IMR-90 (cell line): Measurements from ENCODE around the gene DCHS2. TPM values are rescaled to one million over a fixed set of nuclear protein-coding genes. Genes with fewer than 3 reads are reported as not detected.

ENCODE experiments used
- ATAC-seq: fragments of 200-7000 bp; cut with Tn5 transposase; 2 replicates; pipeline ENCODE4 v1.9.1; 2020; ENCODE audit warnings: low read depth, mild to moderate bottlenecking, moderate library complexity
- BruUV-seq: library from RNA; stranded (reverse); fragments of 400-500 nt; replicated peaks from 2 replicates; lab custom pipeline; 2021; lab: Mats Ljungman, UMichigan
- CTCF ChIA-PET: fragments of 300-600 bp; formaldehyde crosslinking; extraction: SDS; loops from one replicate; lab custom pipeline; 2021; ENCODE audit warnings: antibody characterized with exemption; lab: Yijun Ruan, JAX
- POLR2A ChIA-PET: fragments of 300-600 bp; sonication (Branson Sonifier 250); formaldehyde crosslinking; loops from one replicate; lab custom pipeline; 2022; ENCODE audit warnings: antibody characterized with exemption; ENCODE audit not compliant: unreplicated experiment; lab: Charles Lee
- DNase-seq: peaks from one replicate; pipeline ENCODE4 v3.0.0; 2013
- H2AFZ ChIP-seq: replicated peaks from 2 replicates; pipeline ENCODE3; 2013; ENCODE audit warnings: low read length, mild to moderate bottlenecking; ENCODE audit not compliant: poor library complexity
- H2AK5ac ChIP-seq: 2 replicates; pipeline ENCODE4 v1.6.1; 2013; ENCODE audit warnings: low read depth, low read length, inconsistent platforms
- H2AK9ac ChIP-seq: replicated peaks from 2 replicates; pipeline ENCODE3; 2013; ENCODE audit warnings: mild to moderate bottlenecking, low read depth, low read length, moderate library complexity; ENCODE audit not compliant: poor library complexity
- H2BK120ac ChIP-seq: 2 replicates; pipeline ENCODE4 v1.6.1; 2013; ENCODE audit warnings: low read depth, low read length, inconsistent platforms
- H2BK15ac ChIP-seq: 3 replicates; pipeline ENCODE4 v1.6.1; 2013; ENCODE audit warnings: low read depth, low read length, inconsistent platforms
- H2BK20ac ChIP-seq: 2 replicates; pipeline ENCODE4 v1.6.1; 2013; ENCODE audit warnings: low read depth, mild to moderate bottlenecking, inconsistent platforms, low read length, moderate library complexity
- H2BK5ac ChIP-seq: 2 replicates; pipeline ENCODE4 v1.6.1; 2013; ENCODE audit warnings: mild to moderate bottlenecking, low read depth, low read length, inconsistent platforms; ENCODE audit not compliant: poor library complexity, severe bottlenecking
- H3K14ac ChIP-seq: replicated peaks from 2 replicates; pipeline ENCODE4 v1.6.1; 2013; ENCODE audit warnings: low read depth, low read length, inconsistent platforms
- H3K18ac ChIP-seq: 2 replicates; pipeline ENCODE4 v1.6.1; 2013; ENCODE audit warnings: low read depth, low read length, control low read depth
- H3K23ac ChIP-seq: 2 replicates; pipeline ENCODE4 v1.6.1; 2013; ENCODE audit warnings: low read depth, low read length, inconsistent platforms
- H3K27ac ChIP-seq: 2 replicates; pipeline ENCODE4 v1.5.1; 2013; ENCODE audit warnings: mild to moderate bottlenecking, control low read depth, low read length; ENCODE audit not compliant: insufficient read depth
- H3K27me3 ChIP-seq: 2 replicates; pipeline ENCODE4 v1.6.1; 2013; ENCODE audit warnings: low read length; ENCODE audit not compliant: control insufficient read depth, insufficient read depth
- H3K36me3 ChIP-seq: 2 replicates; pipeline ENCODE4 v1.6.1; 2013; ENCODE audit warnings: low read length, mixed read lengths; ENCODE audit not compliant: control insufficient read depth, insufficient read depth
- H3K4ac ChIP-seq: 2 replicates; pipeline ENCODE4 v1.6.1; 2013; ENCODE audit warnings: low read depth, low read length, inconsistent platforms
- H3K4me1 ChIP-seq: 2 replicates; pipeline ENCODE4 v1.6.1; 2013; ENCODE audit warnings: low read length, mixed read lengths; ENCODE audit not compliant: control insufficient read depth, insufficient read depth
- H3K4me2 ChIP-seq: 2 replicates; pipeline ENCODE4 v1.6.1; 2013; ENCODE audit warnings: low read depth, mild to moderate bottlenecking, control low read depth, low read length, moderate library complexity
- H3K4me3 ChIP-seq: 2 replicates; pipeline ENCODE4 v1.5.1; 2013; ENCODE audit warnings: low read depth, mild to moderate bottlenecking, control low read depth, low read length, moderate library complexity; ENCODE audit not compliant: insufficient read depth
- H3K56ac ChIP-seq: 2 replicates; pipeline ENCODE4 v1.6.1; 2013; ENCODE audit warnings: low read length, inconsistent platforms; ENCODE audit not compliant: insufficient read depth; ENCODE audit errors: extremely low read depth
- H3K79me1 ChIP-seq, 2 experiments: 2 replicates each; pipeline ENCODE4 v1.6.1; 2013; ENCODE audit warnings: low read length in 2 of 2, inconsistent platforms in 1 of 2, low read depth in 1 of 2
- H3K9ac ChIP-seq: 2 replicates; pipeline ENCODE4 v1.6.1; 2013; ENCODE audit warnings: low read depth, low read length, control low read depth
- H3K9me1 ChIP-seq: 2 replicates; pipeline ENCODE4 v1.6.1; 2013; ENCODE audit warnings: low read length, inconsistent platforms; ENCODE audit not compliant: insufficient read depth
- H3K9me3 ChIP-seq: 2 replicates; pipeline ENCODE4 v1.6.1; 2013; ENCODE audit warnings: low read length; ENCODE audit not compliant: control insufficient read depth, insufficient read depth
- H4K20me1 ChIP-seq: 2 replicates; pipeline ENCODE4 v1.6.1; 2013; ENCODE audit warnings: low read length, inconsistent platforms; ENCODE audit not compliant: insufficient read depth
- H4K5ac ChIP-seq: 2 replicates; pipeline ENCODE4 v1.6.1; 2013; ENCODE audit warnings: mild to moderate bottlenecking, low read depth, low read length, control low read depth
- H4K8ac ChIP-seq, 2 experiments: 2 replicates each; pipeline ENCODE4 v1.6.1; 2013; ENCODE audit warnings: low read depth in 2 of 2, low read length in 2 of 2, control low read depth in 1 of 2, inconsistent platforms in 1 of 2
- H4K91ac ChIP-seq: 2 replicates; pipeline ENCODE4 v1.6.1; 2013; ENCODE audit warnings: low read depth, low read length, inconsistent platforms; ENCODE audit not compliant: insufficient read depth
- BHLHE40 ChIP-seq: fragments of 150-350 bp; IDR thresholded peaks from 2 replicates; pipeline ENCODE4 v1.6.1; 2016; ENCODE audit warnings: mild to moderate bottlenecking, low read depth, low read length
- CHD1 ChIP-seq: IDR thresholded peaks from 2 replicates; pipeline ENCODE4 v1.6.1; 2012; ENCODE audit warnings: low read depth, low read length, improper control_type of control experiment
- ELK1 ChIP-seq: fragments of 150-350 bp; IDR thresholded peaks from 2 replicates; pipeline ENCODE4 v1.6.1; 2016; ENCODE audit warnings: low read depth, mild to moderate bottlenecking, low read length, moderate library complexity, borderline replicate concordance
- MAFK ChIP-seq: IDR thresholded peaks from 2 replicates; pipeline ENCODE4 v1.6.1; 2012; ENCODE audit warnings: low read depth, low read length, improper control_type of control experiment
- MAZ ChIP-seq: IDR thresholded peaks from 2 replicates; pipeline ENCODE4 v1.6.1; 2012; ENCODE audit warnings: low read depth, mild to moderate bottlenecking, low read length, improper control_type of control experiment, moderate library complexity, borderline replicate concordance
- MXI1 ChIP-seq: IDR thresholded peaks from 2 replicates; pipeline ENCODE4 v1.6.1; 2012; ENCODE audit warnings: low read depth, mild to moderate bottlenecking, low read length, moderate library complexity, borderline replicate concordance
- NFE2L2 ChIP-seq: fragments of 150-350 bp; IDR thresholded peaks from 2 replicates; pipeline ENCODE4 v1.6.1; 2016; ENCODE audit warnings: low read depth, mild to moderate bottlenecking, low read length
- POLR2A ChIP-seq: IDR thresholded peaks from 2 replicates; pipeline ENCODE4 v1.6.1; 2012; ENCODE audit warnings: mild to moderate bottlenecking, low read depth, low read length
- RCOR1 ChIP-seq: IDR thresholded peaks from 2 replicates; pipeline ENCODE4 v1.6.1; 2012; ENCODE audit warnings: mild to moderate bottlenecking, low read length, improper control_type of control experiment; ENCODE audit not compliant: insufficient replicate concordance
- RFX5 ChIP-seq: IDR thresholded peaks from 2 replicates; pipeline ENCODE4 v1.8.0; 2012; ENCODE audit warnings: low read depth, mild to moderate bottlenecking, low read length, moderate library complexity
- SMC3 ChIP-seq: fragments of 150-350 bp; IDR thresholded peaks from 2 replicates; pipeline ENCODE4 v1.6.1; 2016; ENCODE audit warnings: low read depth, mild to moderate bottlenecking, antibody characterized with exemption, low read length, moderate library complexity
- WGBS, 2 experiments: methylation state at CpG; one replicate each; pipeline versions ENCODE4 v1.1.5 to v1.1.7; 2013; ENCODE audit warnings: missing lambda C conversion rate in 2 of 2; ENCODE audit not compliant: insufficient read length in 1 of 2; ENCODE audit errors: extremely low coverage in 2 of 2; 5-methylcytosine and 5-hydroxymethylcytosine counted together
- dilution Hi-C: fragments of 300-500 bp; cut with HindIII; formaldehyde crosslinking; loops from one replicate; pipeline ENCODE4 v1.14.3; 2018; ENCODE audit warnings: low sequenced_read_pairs; ENCODE audit not compliant: unreplicated experiment
- in situ Hi-C: fragments of 300-500 bp; cut with MboI; formaldehyde crosslinking; loops from 3 replicates; pipeline ENCODE4 v1.14.3; 2019; ENCODE audit warnings: low sequenced_read_pairs, inconsistent platforms, mixed read lengths
- intact Hi-C: fragments of 100-400 bp; cut with micrococcal nuclease; formaldehyde crosslinking; loops from 2 replicates; pipeline ENCODE4 v1.10.0; 2022
- polyA plus RNA-seq, 3 experiments: library from polyadenylated mRNA; depleted of rRNA; stranded (reverse); fragments of >200 nt; gene quantifications; 2 replicates each; pipeline ENCODE4 v1.2.3, GENCODE V29; 2012; ENCODE audit warnings: low replicate concordance in 1 of 3
- total RNA-seq: library from RNA; depleted of rRNA; stranded (reverse); fragments of >200 nt; gene quantifications from 2 replicates; pipeline ENCODE4 v1.2.3, GENCODE V29; 2012

The DCHS2 gene
- total and polyA plus RNA-seq, 2 of the 4 experiments (the other 2 are of a cell fraction): not detected

- intact Hi-C loops: no loop called here
- Histone ChIP-seq H3K9me3 (no peaks in the 10 kb centered on the region), H4K20me1 (no peaks in the 10 kb centered on the region), H3K18ac (no peak overlapping the region), H2BK20ac (no peak overlapping the region), H3K4ac (no peak overlapping the region), H3K27me3 (no peaks in the 10 kb centered on the region), H3K9ac (no peak overlapping the region), H2AFZ (no peak overlapping the region), H3K4me2 (no peak overlapping the region), H3K36me3 (no peaks in the 10 kb centered on the region), H3K4me3 (no peak overlapping the region), H4K5ac (no peak overlapping the region), H2BK120ac (no peak overlapping the region), H3K9me1 (no peaks in the 10 kb centered on the region), H2BK5ac (no peak overlapping the region), H4K8ac (no peak overlapping the region), H3K79me1 (no peaks in the 10 kb centered on the region), H2AK9ac (no peak overlapping the region), H3K27ac (no peak overlapping the region), H3K14ac (no peak overlapping the region), H2BK15ac (no peak overlapping the region), H4K91ac (no peak overlapping the region), H3K4me1 (no peaks in the 10 kb centered on the region), H3K23ac (no peak overlapping the region), H2AK5ac (no peak overlapping the region), H3K56ac (no peak overlapping the region)
- ChIA-PET CTCF (no interaction called here), POLR2A (no interaction called here)
- dilution Hi-C loops: no loop called here
- TF ChIP-seq MXI1: no peak
- TF ChIP-seq ELK1: no peak
- TF ChIP-seq SMC3: no peak
- TF ChIP-seq POLR2A: no peak
- TF ChIP-seq BHLHE40: no peak
- TF ChIP-seq RFX5: no peak
- no peak for TF ChIP-seq MAFK
- no peak for TF ChIP-seq MAZ
- TF ChIP-seq CHD1: no peak
- TF ChIP-seq RCOR1: no peak
- TF ChIP-seq NFE2L2: no peak
- DNase-seq: no peak
- no peak for ATAC-seq
- no CpG with 5 or more reads among the region's 1 CpG for WGBS, 2 experiments
- BruUV-seq: no TSS peak
- in situ Hi-C loops: no loop called here
These were observed 52.4 kb downstream of the DCHS2 start for GRCh38 chr4:154439224-154439623.
